IMR-90 (cell line): ENCODE data around the gene CABCOCO1. TPM values are rescaled to one million over a fixed set of nuclear protein-coding genes. Genes with fewer than 3 reads are reported as not detected.

Experiments used
- ATAC-seq: fragments of 200-7000 bp; cut with Tn5 transposase; 2 replicates; pipeline ENCODE4 v1.9.1; 2020; ENCODE audit warnings: low read depth, mild to moderate bottlenecking, moderate library complexity
- BruUV-seq: library from RNA; stranded (reverse); fragments of 400-500 nt; replicated peaks from 2 replicates; lab custom pipeline; 2021; lab: Mats Ljungman, UMichigan
- CTCF ChIA-PET: fragments of 300-600 bp; formaldehyde crosslinking; extraction: SDS; loops from one replicate; lab custom pipeline; 2021; ENCODE audit warnings: antibody characterized with exemption; lab: Yijun Ruan, JAX
- POLR2A ChIA-PET: fragments of 300-600 bp; sonication (Branson Sonifier 250); formaldehyde crosslinking; loops from one replicate; lab custom pipeline; 2022; ENCODE audit warnings: antibody characterized with exemption; ENCODE audit not compliant: unreplicated experiment; lab: Charles Lee
- DNase-seq: peaks from one replicate; pipeline ENCODE4 v3.0.0; 2013
- H2AFZ ChIP-seq: replicated peaks from 2 replicates; pipeline ENCODE3; 2013; ENCODE audit warnings: low read length, mild to moderate bottlenecking; ENCODE audit not compliant: poor library complexity
- H2AK5ac ChIP-seq: 2 replicates; pipeline ENCODE4 v1.6.1; 2013; ENCODE audit warnings: low read depth, low read length, inconsistent platforms
- H2AK9ac ChIP-seq: replicated peaks from 2 replicates; pipeline ENCODE3; 2013; ENCODE audit warnings: mild to moderate bottlenecking, low read depth, low read length, moderate library complexity; ENCODE audit not compliant: poor library complexity
- H2BK120ac ChIP-seq: 2 replicates; pipeline ENCODE4 v1.6.1; 2013; ENCODE audit warnings: low read depth, low read length, inconsistent platforms
- H2BK15ac ChIP-seq: 3 replicates; pipeline ENCODE4 v1.6.1; 2013; ENCODE audit warnings: low read depth, low read length, inconsistent platforms
- H2BK20ac ChIP-seq: 2 replicates; pipeline ENCODE4 v1.6.1; 2013; ENCODE audit warnings: low read depth, mild to moderate bottlenecking, inconsistent platforms, low read length, moderate library complexity
- H2BK5ac ChIP-seq: 2 replicates; pipeline ENCODE4 v1.6.1; 2013; ENCODE audit warnings: mild to moderate bottlenecking, low read depth, low read length, inconsistent platforms; ENCODE audit not compliant: poor library complexity, severe bottlenecking
- H3K14ac ChIP-seq: replicated peaks from 2 replicates; pipeline ENCODE4 v1.6.1; 2013; ENCODE audit warnings: low read depth, low read length, inconsistent platforms
- H3K18ac ChIP-seq: 2 replicates; pipeline ENCODE4 v1.6.1; 2013; ENCODE audit warnings: low read depth, low read length, control low read depth
- H3K23ac ChIP-seq: 2 replicates; pipeline ENCODE4 v1.6.1; 2013; ENCODE audit warnings: low read depth, low read length, inconsistent platforms
- H3K27ac ChIP-seq: 2 replicates; pipeline ENCODE4 v1.5.1; 2013; ENCODE audit warnings: mild to moderate bottlenecking, control low read depth, low read length; ENCODE audit not compliant: insufficient read depth
- H3K27me3 ChIP-seq: 2 replicates; pipeline ENCODE4 v1.6.1; 2013; ENCODE audit warnings: low read length; ENCODE audit not compliant: control insufficient read depth, insufficient read depth
- H3K36me3 ChIP-seq: 2 replicates; pipeline ENCODE4 v1.6.1; 2013; ENCODE audit warnings: low read length, mixed read lengths; ENCODE audit not compliant: control insufficient read depth, insufficient read depth
- H3K4ac ChIP-seq: 2 replicates; pipeline ENCODE4 v1.6.1; 2013; ENCODE audit warnings: low read depth, low read length, inconsistent platforms
- H3K4me1 ChIP-seq: 2 replicates; pipeline ENCODE4 v1.6.1; 2013; ENCODE audit warnings: low read length, mixed read lengths; ENCODE audit not compliant: control insufficient read depth, insufficient read depth
- H3K4me2 ChIP-seq: 2 replicates; pipeline ENCODE4 v1.6.1; 2013; ENCODE audit warnings: low read depth, mild to moderate bottlenecking, control low read depth, low read length, moderate library complexity
- H3K4me3 ChIP-seq: 2 replicates; pipeline ENCODE4 v1.5.1; 2013; ENCODE audit warnings: low read depth, mild to moderate bottlenecking, control low read depth, low read length, moderate library complexity; ENCODE audit not compliant: insufficient read depth
- H3K56ac ChIP-seq: 2 replicates; pipeline ENCODE4 v1.6.1; 2013; ENCODE audit warnings: low read length, inconsistent platforms; ENCODE audit not compliant: insufficient read depth; ENCODE audit errors: extremely low read depth
- H3K79me1 ChIP-seq, 2 experiments: 2 replicates each; pipeline ENCODE4 v1.6.1; 2013; ENCODE audit warnings: low read length in 2 of 2, inconsistent platforms in 1 of 2, low read depth in 1 of 2
- H3K9ac ChIP-seq: 2 replicates; pipeline ENCODE4 v1.6.1; 2013; ENCODE audit warnings: low read depth, low read length, control low read depth
- H3K9me1 ChIP-seq: 2 replicates; pipeline ENCODE4 v1.6.1; 2013; ENCODE audit warnings: low read length, inconsistent platforms; ENCODE audit not compliant: insufficient read depth
- H3K9me3 ChIP-seq: 2 replicates; pipeline ENCODE4 v1.6.1; 2013; ENCODE audit warnings: low read length; ENCODE audit not compliant: control insufficient read depth, insufficient read depth
- H4K20me1 ChIP-seq: 2 replicates; pipeline ENCODE4 v1.6.1; 2013; ENCODE audit warnings: low read length, inconsistent platforms; ENCODE audit not compliant: insufficient read depth
- H4K5ac ChIP-seq: 2 replicates; pipeline ENCODE4 v1.6.1; 2013; ENCODE audit warnings: mild to moderate bottlenecking, low read depth, low read length, control low read depth
- H4K8ac ChIP-seq, 2 experiments: 2 replicates each; pipeline ENCODE4 v1.6.1; 2013; ENCODE audit warnings: low read depth in 2 of 2, low read length in 2 of 2, control low read depth in 1 of 2, inconsistent platforms in 1 of 2
- H4K91ac ChIP-seq: 2 replicates; pipeline ENCODE4 v1.6.1; 2013; ENCODE audit warnings: low read depth, low read length, inconsistent platforms; ENCODE audit not compliant: insufficient read depth
- CTCF ChIP-seq: conservative IDR thresholded peaks from 2 replicates; pipeline ENCODE4 v1.5.1; 2012; ENCODE audit warnings: mild to moderate bottlenecking, low read depth, low read length, improper control_type of control experiment
- MAFK ChIP-seq: IDR thresholded peaks from 2 replicates; pipeline ENCODE4 v1.6.1; 2012; ENCODE audit warnings: low read depth, low read length, improper control_type of control experiment
- MAZ ChIP-seq: IDR thresholded peaks from 2 replicates; pipeline ENCODE4 v1.6.1; 2012; ENCODE audit warnings: low read depth, mild to moderate bottlenecking, low read length, improper control_type of control experiment, moderate library complexity, borderline replicate concordance
- POLR2A ChIP-seq: IDR thresholded peaks from 2 replicates; pipeline ENCODE4 v1.6.1; 2012; ENCODE audit warnings: mild to moderate bottlenecking, low read depth, low read length
- RCOR1 ChIP-seq: IDR thresholded peaks from 2 replicates; pipeline ENCODE4 v1.6.1; 2012; ENCODE audit warnings: mild to moderate bottlenecking, low read length, improper control_type of control experiment; ENCODE audit not compliant: insufficient replicate concordance
- RFX5 ChIP-seq: IDR thresholded peaks from 2 replicates; pipeline ENCODE4 v1.8.0; 2012; ENCODE audit warnings: low read depth, mild to moderate bottlenecking, low read length, moderate library complexity
- SMC3 ChIP-seq: fragments of 150-350 bp; IDR thresholded peaks from 2 replicates; pipeline ENCODE4 v1.6.1; 2016; ENCODE audit warnings: low read depth, mild to moderate bottlenecking, antibody characterized with exemption, low read length, moderate library complexity
- USF2 ChIP-seq: fragments of 150-350 bp; IDR thresholded peaks from 2 replicates; pipeline ENCODE4 v1.6.1; 2017; ENCODE audit warnings: mild to moderate bottlenecking, antibody characterized with exemption, low read length, low read depth
- WGBS, 2 experiments: methylation state at CpG; one replicate each; pipeline versions ENCODE4 v1.1.5 to v1.1.7; 2013; ENCODE audit warnings: missing lambda C conversion rate in 2 of 2; ENCODE audit not compliant: insufficient read length in 1 of 2; ENCODE audit errors: extremely low coverage in 2 of 2; 5-methylcytosine and 5-hydroxymethylcytosine counted together
- dilution Hi-C: fragments of 300-500 bp; cut with HindIII; formaldehyde crosslinking; loops from one replicate; pipeline ENCODE4 v1.14.3; 2018; ENCODE audit warnings: low sequenced_read_pairs; ENCODE audit not compliant: unreplicated experiment
- in situ Hi-C: fragments of 300-500 bp; cut with MboI; formaldehyde crosslinking; loops from 3 replicates; pipeline ENCODE4 v1.14.3; 2019; ENCODE audit warnings: low sequenced_read_pairs, inconsistent platforms, mixed read lengths
- intact Hi-C: fragments of 100-400 bp; cut with micrococcal nuclease; formaldehyde crosslinking; loops from 2 replicates; pipeline ENCODE4 v1.10.0; 2022
- polyA plus RNA-seq, 3 experiments: library from polyadenylated mRNA; depleted of rRNA; stranded (reverse); fragments of >200 nt; gene quantifications; 2 replicates each; pipeline ENCODE4 v1.2.3, GENCODE V29; 2012; ENCODE audit warnings: low replicate concordance in 1 of 3
- total RNA-seq: library from RNA; depleted of rRNA; stranded (reverse); fragments of >200 nt; gene quantifications from 2 replicates; pipeline ENCODE4 v1.2.3, GENCODE V29; 2012
- TF ChIP-seq, protein P1 (sequence below): fragments of 150-350 bp; IDR thresholded peaks from 2 replicates; pipeline ENCODE4 v1.6.1; 2016; ENCODE audit warnings: low read depth, mild to moderate bottlenecking, low read length, moderate library complexity, borderline replicate concordance

CABCOCO1 gene
- total and polyA plus RNA-seq, 2 of the 4 experiments (the other 2 are of a cell fraction): 0.18 to 0.31 TPM

- no TSS peak for BruUV-seq
- no peaks in the 10 kb centered on the region for H3K27me3 ChIP-seq
- peak overlapping the region; percentile 98 for H2BK5ac ChIP-seq
- dilution Hi-C loops (no loop called here), intact Hi-C loops (loop anchor here (5.0 kb wide), 1 partner anchor 275 kb away; the partner anchor contains the start of gene ARID5B), in situ Hi-C loops (no loop called here)
- peak overlapping the region; percentile 24; the same call in 1 of the 2 replicates for H3K4me2 ChIP-seq
- ChIA-PET POLR2A (interaction anchor here (0.9 kb wide), 1 partner anchor 16 kb away, joined by 3 read pairs; no protein-coding TSS in a partner anchor), CTCF (interaction anchor here (0.7 kb wide), 1 partner anchor 1106 kb away, joined by 4 read pairs; no protein-coding TSS in a partner anchor)
- peak overlapping the region; percentile 58; the same call in 2 of the 3 replicates for H2BK15ac ChIP-seq
- H2AK9ac ChIP-seq: no peak overlapping the region
- WGBS, 2 experiments: no CpG with 5 or more reads among the region's 5 CpGs
- H2BK20ac ChIP-seq: peak overlapping the region; percentile 86
- H3K36me3 ChIP-seq: no peaks in the 10 kb centered on the region
- peak overlapping the region; percentile 85; the same call in 1 of the 2 replicates for H3K56ac ChIP-seq
- peak overlapping the region; percentile 61 to 85 for H4K8ac ChIP-seq
- H4K20me1 ChIP-seq: no peaks in the 10 kb centered on the region
- ATAC-seq (no peak), DNase-seq (peak; percentile 49)
- H3K14ac ChIP-seq: 0 out of 2 replicates have a peak overlapping the region, but pooled peaks have one; percentile 30
- peaks cover 12% of the 10 kb centered on the region for H3K9me1 ChIP-seq
- no peak overlapping the region for H3K4me3 ChIP-seq
- H3K9me3 ChIP-seq: no peaks in the 10 kb centered on the region
- no peak overlapping the region for H3K9ac ChIP-seq
- TF ChIP-seq USF2 (no peak), RCOR1 (no peak), CTCF (no peak), POLR2A (no peak), SMC3 (no peak), MAZ (no peak), MAFK (no peak), RFX5 (no peak)
- TF ChIP-seq, protein P1, sequence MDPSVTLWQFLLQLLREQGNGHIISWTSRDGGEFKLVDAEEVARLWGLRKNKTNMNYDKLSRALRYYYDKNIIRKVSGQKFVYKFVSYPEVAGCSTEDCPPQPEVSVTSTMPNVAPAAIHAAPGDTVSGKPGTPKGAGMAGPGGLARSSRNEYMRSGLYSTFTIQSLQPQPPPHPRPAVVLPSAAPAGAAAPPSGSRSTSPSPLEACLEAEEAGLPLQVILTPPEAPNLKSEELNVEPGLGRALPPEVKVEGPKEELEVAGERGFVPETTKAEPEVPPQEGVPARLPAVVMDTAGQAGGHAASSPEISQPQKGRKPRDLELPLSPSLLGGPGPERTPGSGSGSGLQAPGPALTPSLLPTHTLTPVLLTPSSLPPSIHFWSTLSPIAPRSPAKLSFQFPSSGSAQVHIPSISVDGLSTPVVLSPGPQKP: no peak
- H3K79me1 ChIP-seq: no peaks in the 10 kb centered on the region
- H2AFZ ChIP-seq: no peak overlapping the region
- peak overlapping the region; percentile 98 for H3K18ac ChIP-seq
- H3K27ac ChIP-seq: peak overlapping the region; percentile 10; the same call in 1 of the 2 replicates
- no peak overlapping the region for H2AK5ac ChIP-seq
- H3K23ac ChIP-seq: peak overlapping the region; percentile 66
- H2BK120ac ChIP-seq: peak overlapping the region; percentile 88
- peaks cover 18% of the 10 kb centered on the region for H3K4me1 ChIP-seq
- H3K4ac ChIP-seq: peak overlapping the region; percentile 27; the same call in 1 of the 2 replicates
- H4K91ac ChIP-seq: peak overlapping the region; percentile 91; the same call in 1 of the 2 replicates
- peak overlapping the region; percentile 96; the same call in 1 of the 2 replicates for H4K5ac ChIP-seq
These were observed 35.5 kb upstream of the CABCOCO1 start for GRCh38 chr10:61627266-61627665.
